ENCODE data around the gene IL15RA. TPM values are rescaled to one million over a fixed set of nuclear protein-coding genes. Genes with fewer than 3 reads are reported as not detected.

IL15RA gene
- total RNA-seq, 1 experiment from 2014 or later = 15.5 TPM

- H3K4me1 ChIP-seq (replicated peaks; ENCODE audit: insufficient read depth) = peaks cover 26% of the 10 kb centered on the region
- no peaks in the 10 kb centered on the region for H3K36me3 ChIP-seq (ENCODE audit: low read depth)
- no peak for DNase-seq
- H3K9me3 ChIP-seq (ENCODE audit: insufficient read depth, low read depth) = no peaks in the 10 kb centered on the region
- TF ChIP-seq EZH2 (IDR thresholded peaks at IDR 0.05; ENCODE audit: low read depth) (no peak), CTCF (conservative IDR thresholded peaks at IDR 0.05) (no peak)
- POLR2A ChIA-PET (ENCODE audit: unreplicated experiment) = interaction anchor here (0.6 kb wide), 1 partner anchor 860 kb away, joined by 9 read pairs; no protein-coding TSS in a partner anchor
- no peaks in the 10 kb centered on the region for H3K27me3 ChIP-seq (ENCODE audit: insufficient read depth, low read depth)
- BruUV-seq (replicated peaks) = no TSS peak
- no peaks in the 10 kb centered on the region for H3K79me2 ChIP-seq (ENCODE audit: low read depth)
- no peaks in the 10 kb centered on the region for H4K20me1 ChIP-seq (ENCODE audit: insufficient read depth)
- no peak overlapping the region for H3K4me3 ChIP-seq
- H3K27ac ChIP-seq = no peak overlapping the region
- CTCF ChIA-PET = interaction anchor here (0.7 kb wide), 1 partner anchor 87 kb away, joined by 15 read pairs; no protein-coding TSS in a partner anchor
- H3F3A ChIP-seq (ENCODE audit: insufficient read depth, low read depth) = peaks cover 11% of the 10 kb centered on the region; the same call in 1 of the 2 replicates
- H2AFZ ChIP-seq = no peak overlapping the region
- intact Hi-C loops (cut with micrococcal nuclease; ENCODE audit: unreplicated experiment) = no loop called here
- H3K9me2 ChIP-seq (ENCODE audit: insufficient read depth) = no peaks in the 10 kb centered on the region
- no peak overlapping the region for H3K4me2 ChIP-seq
Measured at GRCh38 chr10:5953676-5954075, 23.7 kb downstream of the IL15RA start.

- no peak overlapping the region for H3K4me3 ChIP-seq
- no peaks in the 10 kb centered on the region for H4K20me1 ChIP-seq (ENCODE audit: insufficient read depth)
- CTCF ChIA-PET = no interaction called here
- no peaks in the 10 kb centered on the region for H3K36me3 ChIP-seq (ENCODE audit: low read depth)
- peaks cover 18% of the 10 kb centered on the region for H3K4me1 ChIP-seq (replicated peaks; ENCODE audit: insufficient read depth)
- DNase-seq = no peak
- intact Hi-C loops (cut with micrococcal nuclease; ENCODE audit: unreplicated experiment) = no loop called here
- no peaks in the 10 kb centered on the region for H3K9me3 ChIP-seq (ENCODE audit: insufficient read depth, low read depth)
- no peak overlapping the region for H3K27ac ChIP-seq
- BruUV-seq (replicated peaks) = no TSS peak
- POLR2A ChIA-PET (ENCODE audit: unreplicated experiment) = no interaction called here
- H3F3A ChIP-seq (ENCODE audit: insufficient read depth, low read depth) = peaks cover 11% of the 10 kb centered on the region; the same call in 1 of the 2 replicates
- TF ChIP-seq CTCF (conservative IDR thresholded peaks at IDR 0.05) (no peak), EZH2 (IDR thresholded peaks at IDR 0.05; ENCODE audit: low read depth) (no peak)
- no peak overlapping the region for H2AFZ ChIP-seq
- no peaks in the 10 kb centered on the region for H3K79me2 ChIP-seq (ENCODE audit: low read depth)
- no peaks in the 10 kb centered on the region for H3K27me3 ChIP-seq (ENCODE audit: insufficient read depth, low read depth)
- no peaks in the 10 kb centered on the region for H3K9me2 ChIP-seq (ENCODE audit: insufficient read depth)
- no peak overlapping the region for H3K4me2 ChIP-seq
Measured at GRCh38 chr10:5952731-5953385, 24.5 kb downstream of the IL15RA start.

GRCh38 chr10:5951721-5952407 lies 25.5 kb downstream of the IL15RA start:
- H3K9me3 ChIP-seq (ENCODE audit: insufficient read depth, low read depth) = no peaks in the 10 kb centered on the region
- peaks cover 11% of the 10 kb centered on the region; the same call in 1 of the 2 replicates for H3F3A ChIP-seq (ENCODE audit: insufficient read depth, low read depth)
- no peaks in the 10 kb centered on the region for H3K36me3 ChIP-seq (ENCODE audit: low read depth)
- no peak overlapping the region for H2AFZ ChIP-seq
- H3K9me2 ChIP-seq (ENCODE audit: insufficient read depth) = no peaks in the 10 kb centered on the region
- no peaks in the 10 kb centered on the region for H3K79me2 ChIP-seq (ENCODE audit: low read depth)
- H3K4me1 ChIP-seq (replicated peaks; ENCODE audit: insufficient read depth) = peaks cover 17% of the 10 kb centered on the region
- no peaks in the 10 kb centered on the region for H3K27me3 ChIP-seq (ENCODE audit: insufficient read depth, low read depth)
- CTCF ChIA-PET = interaction anchor here (0.7 kb wide), 1 partner anchor 247 kb away, joined by 7 read pairs; no protein-coding TSS in a partner anchor
- intact Hi-C loops (cut with micrococcal nuclease; ENCODE audit: unreplicated experiment) = no loop called here
- H4K20me1 ChIP-seq (ENCODE audit: insufficient read depth) = no peaks in the 10 kb centered on the region
- DNase-seq = no peak
- POLR2A ChIA-PET (ENCODE audit: unreplicated experiment) = no interaction called here
- TF ChIP-seq EZH2 (IDR thresholded peaks at IDR 0.05; ENCODE audit: low read depth) = no peak
- no peak for TF ChIP-seq CTCF (conservative IDR thresholded peaks at IDR 0.05)
- no TSS peak for BruUV-seq (replicated peaks)
- H3K4me3 ChIP-seq = no peak overlapping the region
- no peak overlapping the region for H3K4me2 ChIP-seq
- peak overlapping the region; percentile 50; the same call in 1 of the 2 replicates for H3K27ac ChIP-seq
